H9 (cell line): ENCODE measurements around the gene TMPRSS11A. TPM values are rescaled to one million over a fixed set of nuclear protein-coding genes. Genes with fewer than 3 reads are reported as not detected.

Experiments
- DNase-seq: peaks from one replicate; pipeline ENCODE4 v3.0.0-alpha.2; 2017
- H2AFZ ChIP-seq: one replicate; pipeline ENCODE4 v1.6.1; 2013; ENCODE audit warnings: mild to moderate bottlenecking, low read length, control low read depth, moderate library complexity
- H2AK5ac ChIP-seq: 2 replicates; pipeline ENCODE4 v1.6.1; 2013; ENCODE audit warnings: low read length, control low read depth, mixed read lengths; ENCODE audit not compliant: insufficient read length
- H2BK120ac ChIP-seq: one replicate; pipeline ENCODE4 v1.6.1; 2013; ENCODE audit warnings: low read depth, mild to moderate bottlenecking, low read length, control low read depth, inconsistent platforms; ENCODE audit not compliant: poor library complexity, severe bottlenecking
- H2BK12ac ChIP-seq: 2 replicates; pipeline ENCODE4 v1.6.1; 2013; ENCODE audit warnings: low read length, control low read depth, mixed read lengths, low read depth; ENCODE audit not compliant: insufficient read length
- H2BK15ac ChIP-seq: 2 replicates; pipeline ENCODE4 v1.6.1; 2013; ENCODE audit warnings: low read depth, low read length, control low read depth
- H2BK20ac ChIP-seq: one replicate; pipeline ENCODE4 v1.6.1; 2013; ENCODE audit warnings: low read depth, mild to moderate bottlenecking, low read length, control low read depth, inconsistent platforms; ENCODE audit not compliant: poor library complexity, severe bottlenecking
- H2BK5ac ChIP-seq: 2 replicates; pipeline ENCODE4 v1.6.1; 2013; ENCODE audit warnings: low read length, control low read depth, mixed read lengths; ENCODE audit not compliant: insufficient read length
- H3K14ac ChIP-seq: 2 replicates; pipeline ENCODE4 v1.6.1; 2013; ENCODE audit warnings: low read length, control low read depth; ENCODE audit not compliant: insufficient read depth
- H3K18ac ChIP-seq: 2 replicates; pipeline ENCODE4 v1.6.1; 2013; ENCODE audit warnings: low read depth, mild to moderate bottlenecking, mixed read lengths, low read length, control low read depth; ENCODE audit not compliant: insufficient read length
- H3K23ac ChIP-seq: 2 replicates; pipeline ENCODE4 v1.6.1; 2013; ENCODE audit warnings: low read length, control low read depth, mixed read lengths, low read depth; ENCODE audit not compliant: insufficient read length
- H3K23me2 ChIP-seq: 2 replicates; pipeline ENCODE4 v1.6.1; 2013; ENCODE audit warnings: low read depth, mild to moderate bottlenecking, mixed read lengths, low read length, control low read depth; ENCODE audit not compliant: insufficient read length, poor library complexity, severe bottlenecking
- H3K27ac ChIP-seq: 2 replicates; pipeline ENCODE4 v1.5.1; 2013; ENCODE audit warnings: low read length, control low read depth, mixed read lengths, low read depth; ENCODE audit not compliant: insufficient read length
- H3K27me3 ChIP-seq: 2 replicates; pipeline ENCODE4 v1.6.1; 2013; ENCODE audit warnings: low read length, control low read depth, inconsistent platforms; ENCODE audit not compliant: insufficient read depth
- H3K4ac ChIP-seq: 2 replicates; pipeline ENCODE4 v1.6.1; 2013; ENCODE audit warnings: low read depth, mild to moderate bottlenecking, control low read depth, inconsistent platforms, low read length, moderate library complexity
- H3K4me1 ChIP-seq: 2 replicates; pipeline ENCODE4 v1.6.1; 2013; ENCODE audit warnings: low read length, control low read depth, inconsistent platforms; ENCODE audit not compliant: insufficient read depth
- H3K4me2 ChIP-seq: 2 replicates; pipeline ENCODE4 v1.6.1; 2013; ENCODE audit warnings: low read length, control low read depth, mixed read lengths; ENCODE audit not compliant: insufficient read length, insufficient read depth
- H3K56ac ChIP-seq: 2 replicates; pipeline ENCODE4 v1.6.1; 2013; ENCODE audit warnings: low read depth, mild to moderate bottlenecking, mixed read lengths, low read length, control low read depth; ENCODE audit not compliant: insufficient read length
- H3K79me1 ChIP-seq: 2 replicates; pipeline ENCODE4 v1.6.1; 2013; ENCODE audit warnings: low read depth, mild to moderate bottlenecking, moderate library complexity, low read length, control low read depth, inconsistent platforms; ENCODE audit not compliant: insufficient read depth, poor library complexity, severe bottlenecking
- H3K79me2 ChIP-seq: 2 replicates; pipeline ENCODE4 v1.6.1; 2013; ENCODE audit warnings: low read length, control low read depth, inconsistent platforms; ENCODE audit not compliant: insufficient read depth
- H3K9ac ChIP-seq: 2 replicates; pipeline ENCODE4 v1.6.1; 2013; ENCODE audit warnings: low read length, control low read depth, mixed read lengths; ENCODE audit not compliant: insufficient read length; ENCODE audit errors: extremely low read depth
- H3K9me3 ChIP-seq: one replicate; pipeline ENCODE4 v1.6.1; 2013; ENCODE audit warnings: low read depth, low read length, inconsistent platforms; ENCODE audit not compliant: control insufficient read depth
- H3T11ph ChIP-seq: one replicate; pipeline ENCODE4 v1.6.1; 2013; ENCODE audit warnings: mild to moderate bottlenecking, low read length, control low read depth, inconsistent platforms
- H4K20me1 ChIP-seq: one replicate; pipeline ENCODE4 v1.6.1; 2013; ENCODE audit not compliant: control insufficient read depth, insufficient read length, insufficient read depth
- H4K5ac ChIP-seq: 2 replicates; pipeline ENCODE4 v1.6.1; 2013; ENCODE audit warnings: low read depth, mild to moderate bottlenecking, mixed read lengths, low read length, control low read depth; ENCODE audit not compliant: insufficient read length
- H4K8ac ChIP-seq: replicated peaks from 2 replicates; pipeline ENCODE4 v1.6.1; 2013; ENCODE audit warnings: low read length, control low read depth, mixed read lengths, low read depth; ENCODE audit not compliant: insufficient read length
- H4K91ac ChIP-seq: 2 replicates; pipeline ENCODE4 v1.6.1; 2013; ENCODE audit warnings: low read depth, mild to moderate bottlenecking, moderate library complexity, mixed read lengths, low read length, control low read depth; ENCODE audit not compliant: insufficient read length
- H3K27ac Mint-ChIP-seq, 3 experiments: 2 replicates in 2 of 3; 3 replicates in 1 of 3; pipeline ENCODE4 v1.8.0; 2020 to 2021; ENCODE audit warnings: mixed read lengths in 3 of 3, mild to moderate bottlenecking in 1 of 3, moderate library complexity in 1 of 3
- H3K27me3 Mint-ChIP-seq: 2 replicates; pipeline ENCODE4 v1.8.0; 2021; ENCODE audit warnings: low read depth, mild to moderate bottlenecking, moderate library complexity, mixed read lengths
- H3K36me3 Mint-ChIP-seq, 3 experiments: 2 replicates in 2 of 3; 3 replicates in 1 of 3; pipeline ENCODE4 v1.8.0; 2020 to 2021; ENCODE audit warnings: low read depth in 3 of 3, mixed read lengths in 3 of 3; ENCODE audit not compliant: insufficient read depth in 1 of 3
- H3K4me1 Mint-ChIP-seq, 2 experiments: 2 replicates each; pipeline ENCODE4 v1.8.0; 2020; ENCODE audit warnings: mixed read lengths in 2 of 2
- H3K4me3 Mint-ChIP-seq, 2 experiments: 2 replicates in 1 of 2; 3 replicates in 1 of 2; pipeline ENCODE4 v1.8.0; 2020 to 2021; ENCODE audit warnings: mild to moderate bottlenecking in 2 of 2, mixed read lengths in 2 of 2, moderate library complexity in 1 of 2
- H3K9me3 Mint-ChIP-seq, 2 experiments: 2 replicates in 1 of 2; 3 replicates in 1 of 2; pipeline ENCODE4 v1.8.0; 2020; ENCODE audit warnings: mild to moderate bottlenecking in 2 of 2, mixed read lengths in 2 of 2, moderate library complexity in 1 of 2
- CTCF ChIP-seq: fragments of 200-600 bp; sonication (generic); conservative IDR thresholded peaks from 3 replicates; pipeline ENCODE4 v1.8.0; 2021; ENCODE audit warnings: antibody characterized with exemption, mild to moderate bottlenecking
- total RNA-seq: library from RNA; stranded (reverse); gene quantifications from 2 replicates; pipeline ENCODE4 v1.2.1, GENCODE V29; 2021

Gene TMPRSS11A
- total RNA-seq, 1 experiment from 2014 or later: not detected

DNA sequence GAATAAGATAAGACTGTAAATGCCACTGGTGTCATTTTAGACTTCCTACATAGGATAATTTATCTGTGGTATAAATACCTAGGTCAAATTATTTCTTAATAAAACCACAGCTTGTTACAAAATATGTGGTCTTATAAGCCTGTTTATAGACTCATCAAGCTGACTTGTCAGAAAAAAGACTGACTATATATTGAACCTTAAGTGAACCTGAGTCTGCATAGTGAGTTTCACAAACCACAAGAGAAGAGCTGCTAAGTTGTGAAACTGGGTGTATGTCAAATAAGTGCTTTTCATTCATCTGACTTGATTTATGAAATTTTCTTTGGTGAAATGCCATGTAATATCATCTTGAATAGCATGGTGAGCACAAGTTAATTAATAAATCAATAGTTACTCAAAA lies 48.4 kb upstream of the TMPRSS11A start:
- H2AK5ac ChIP-seq: no peak overlapping the region
- H3K4ac ChIP-seq: no peak overlapping the region
- H2BK120ac ChIP-seq: no peak overlapping the region
- Mint-ChIP-seq H3K4me3 (no peak overlapping the region), H3K27ac (no peak overlapping the region), H3K27me3 (no peaks in the 10 kb centered on the region), H3K4me1 (no peaks in the 10 kb centered on the region), H3K36me3 (no peaks in the 10 kb centered on the region), H3K9me3 (peaks cover 0 to 5% of the 10 kb centered on the region in 2 experiments; a peak in 1 of 5 replicates)
- H3K27me3 ChIP-seq: no peaks in the 10 kb centered on the region
- H3K14ac ChIP-seq: no peak overlapping the region
- no peak overlapping the region for H2BK15ac ChIP-seq
- TF ChIP-seq CTCF: no peak
- no peaks in the 10 kb centered on the region for H3K9me3 ChIP-seq
- no peak overlapping the region for H4K5ac ChIP-seq
- no peak overlapping the region for H3K9ac ChIP-seq
- H3T11ph ChIP-seq: no peak overlapping the region
- no peak overlapping the region for H3K23ac ChIP-seq
- H3K18ac ChIP-seq: no peak overlapping the region
- H2BK20ac ChIP-seq: no peak overlapping the region
- no peaks in the 10 kb centered on the region for H3K23me2 ChIP-seq
- H4K91ac ChIP-seq: no peak overlapping the region
- H2BK5ac ChIP-seq: no peak overlapping the region
- H3K4me1 ChIP-seq: no peaks in the 10 kb centered on the region
- H2AFZ ChIP-seq: no peak overlapping the region
- no peak overlapping the region for H3K56ac ChIP-seq
- no peak overlapping the region for H3K4me2 ChIP-seq
- no peak overlapping the region for H4K8ac ChIP-seq
- H3K79me2 ChIP-seq: no peaks in the 10 kb centered on the region
- no peak for DNase-seq
- no peaks in the 10 kb centered on the region for H4K20me1 ChIP-seq
- no peak overlapping the region for H2BK12ac ChIP-seq
- H3K27ac ChIP-seq: no peak overlapping the region
- H3K79me1 ChIP-seq: no peaks in the 10 kb centered on the region
